ENCODE measurements around the gene COL25A1.
"Not testable (repeated sequence)": the region's sequence is repeated elsewhere in the genome, so short reads cannot be mapped to it uniquely, and the experiment has no call there.

Gene COL25A1

DNA sequence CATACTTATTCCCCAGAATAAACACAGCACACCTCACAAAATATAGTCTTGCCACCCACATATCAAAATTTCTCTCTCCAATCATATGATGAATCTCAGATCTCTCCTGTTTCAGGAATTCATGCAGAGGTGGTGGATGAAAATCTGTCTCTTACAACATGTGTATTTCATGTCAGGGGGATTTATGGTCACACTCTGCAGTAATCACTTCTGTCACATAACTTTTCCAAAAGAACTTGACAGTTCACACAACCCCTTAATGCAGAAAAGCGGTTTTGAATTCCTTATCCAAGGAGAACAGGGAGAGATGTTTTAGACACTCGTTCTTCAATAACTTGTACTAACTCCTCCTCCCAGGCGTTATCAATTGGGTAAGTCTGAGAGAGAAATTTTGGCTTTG, 359.1 kb downstream of the COL25A1 start:
- no peak for DNase-seq

- no peak for DNase-seq
Observed at GRCh38 chr4:108941904-108942430, 360.5 kb downstream of the COL25A1 start.

GRCh38 chr4:108940634-108941033, 361.8 kb downstream of the COL25A1 start:
- DNase-seq = no peak

DNA sequence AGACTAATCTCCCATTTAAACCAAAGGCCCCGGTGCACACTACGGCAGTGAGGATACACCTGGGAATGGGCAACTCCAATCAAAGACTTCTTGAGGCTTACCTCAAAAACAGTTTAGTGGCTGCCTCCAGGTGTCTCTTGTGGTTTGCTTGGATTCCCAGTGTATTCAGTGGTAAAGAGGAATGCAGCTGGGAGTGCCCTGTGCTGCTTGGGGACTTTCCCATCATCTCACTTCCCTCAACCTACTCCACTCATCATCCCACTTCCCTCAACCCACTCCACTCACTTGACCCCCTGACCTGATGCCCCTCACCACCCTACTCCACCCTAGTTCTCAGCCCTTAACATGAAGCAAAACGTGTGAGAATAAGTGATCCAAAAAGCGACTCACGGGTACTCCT, 362.3 kb downstream of the COL25A1 start:
- DNase-seq = no peak

GRCh38 chr4:108937066-108937465, 365.4 kb downstream of the COL25A1 start:
- DNase-seq = no peak

- DNase-seq = not testable (repeated sequence)
Observed at GRCh38 chr4:108933925-108934324, 368.5 kb downstream of the COL25A1 start.

GRCh38 chr4:108933046-108933445, 369.4 kb downstream of the COL25A1 start:
- no peak for DNase-seq

DNA sequence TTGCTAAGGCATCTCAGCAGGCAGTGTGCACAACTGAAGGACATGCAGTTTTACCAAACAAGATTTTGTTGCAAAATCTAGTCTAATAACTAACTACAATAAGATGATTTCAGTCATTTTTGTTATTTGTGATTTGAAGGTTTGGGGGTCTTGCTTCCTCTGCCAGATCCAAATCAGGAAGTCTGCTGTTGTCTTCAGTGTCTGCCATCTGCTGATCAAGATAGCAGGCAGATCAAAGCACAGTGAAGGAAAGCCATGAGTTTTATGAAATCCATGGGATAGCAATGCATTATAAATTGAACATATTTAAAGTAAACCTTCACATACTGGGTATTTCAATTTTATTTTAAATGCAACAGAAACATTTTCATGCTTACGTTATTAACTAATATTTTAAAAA, 370.5 kb downstream of the COL25A1 start:
- no peak for DNase-seq

- DNase-seq = no peak
Observed at GRCh38 chr4:108930186-108930585, 372.3 kb downstream of the COL25A1 start.

GRCh38 chr4:108926781-108927180, 375.7 kb downstream of the COL25A1 start:
- no peak for DNase-seq

DNA sequence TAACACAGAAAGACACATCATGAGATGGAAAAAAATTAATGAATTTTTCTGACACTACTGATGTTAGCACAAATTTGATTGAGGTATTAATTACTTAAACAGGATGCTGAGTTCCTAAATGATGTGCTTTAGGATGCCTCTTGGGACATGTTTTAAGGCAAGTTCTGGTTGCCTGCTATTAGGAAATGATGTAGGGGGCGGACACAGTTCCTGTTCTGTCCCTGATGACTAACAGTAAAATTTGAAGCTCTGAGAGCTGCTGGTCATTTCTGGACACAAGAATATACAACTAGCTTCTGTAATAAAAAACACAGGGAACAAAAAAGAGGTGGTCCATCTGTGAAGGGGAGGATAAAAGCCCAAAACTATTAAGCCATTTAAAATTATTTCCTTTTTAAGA, 376.4 kb downstream of the COL25A1 start:
- no peak for DNase-seq

- no peak for DNase-seq
Observed at GRCh38 chr4:108922191-108922590, 380.3 kb downstream of the COL25A1 start.

GRCh38 chr4:108920395-108921087, 381.9 kb downstream of the COL25A1 start:
- DNase-seq = no peak

- DNase-seq = no peak
Observed at GRCh38 chr4:108919226-108919893, 383.1 kb downstream of the COL25A1 start.

DNA sequence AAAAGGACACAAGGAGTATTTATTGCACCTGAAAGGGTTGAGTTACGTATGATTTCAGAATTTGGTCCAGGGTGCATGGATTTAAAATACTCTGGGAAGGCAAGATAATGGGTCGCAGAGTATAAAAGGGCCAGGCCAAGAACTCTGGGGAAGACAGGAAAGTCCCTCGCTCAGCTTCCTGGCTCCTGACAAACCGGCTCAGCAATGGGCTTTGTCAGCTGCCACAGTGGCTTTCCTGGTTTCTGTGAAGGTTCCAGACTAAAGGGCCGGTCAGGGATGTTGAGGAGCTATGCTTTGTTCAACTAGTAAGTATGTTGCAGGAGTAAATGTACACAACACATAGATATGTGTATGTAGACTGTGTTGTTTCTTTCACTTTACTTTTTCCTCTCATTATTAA, 385.2 kb downstream of the COL25A1 start:
- no peak for DNase-seq

GRCh38 chr4:108916638-108917037, 385.8 kb downstream of the COL25A1 start:
- DNase-seq = no peak

- no peak for DNase-seq
Observed at GRCh38 chr4:108906866-108907367, 395.5 kb downstream of the COL25A1 start.

- no peak for DNase-seq
Observed at GRCh38 chr4:108906006-108906405, 396.5 kb downstream of the COL25A1 start.

DNA sequence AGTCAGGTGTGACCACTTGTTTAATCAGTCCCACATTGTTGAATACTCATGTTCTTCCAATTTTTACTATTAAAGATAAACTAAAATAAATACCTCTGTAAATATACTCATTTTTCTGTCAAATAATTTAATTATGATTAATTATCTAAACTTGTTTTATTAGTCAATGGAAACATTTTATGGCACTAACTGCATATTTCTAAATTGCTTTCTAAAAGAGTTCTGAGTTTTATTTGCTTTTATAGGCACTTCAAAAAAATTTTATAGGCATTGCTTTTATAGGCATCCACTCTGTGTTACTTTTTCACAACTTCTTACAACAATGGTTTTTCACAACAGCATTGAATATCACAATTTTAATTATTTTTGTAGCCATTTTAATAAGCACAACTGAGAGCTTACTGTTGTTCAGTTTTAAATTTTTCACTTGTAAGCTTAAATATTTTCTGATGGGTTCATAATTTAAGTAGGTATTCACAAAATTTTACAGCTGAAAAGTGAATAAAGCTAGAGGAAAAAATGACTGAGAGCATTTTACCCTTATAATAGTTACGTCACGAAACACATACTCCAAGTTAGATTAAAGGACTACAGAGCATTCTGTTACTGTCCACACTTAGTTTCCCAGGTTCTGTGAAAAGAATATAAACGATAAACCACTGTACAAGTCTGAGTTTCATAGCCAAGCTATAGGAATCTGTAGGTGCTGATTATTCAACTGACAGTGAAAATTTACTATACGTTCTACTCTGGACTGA, 398.8 kb downstream of the COL25A1 start:
- DNase-seq = no peak

DNA sequence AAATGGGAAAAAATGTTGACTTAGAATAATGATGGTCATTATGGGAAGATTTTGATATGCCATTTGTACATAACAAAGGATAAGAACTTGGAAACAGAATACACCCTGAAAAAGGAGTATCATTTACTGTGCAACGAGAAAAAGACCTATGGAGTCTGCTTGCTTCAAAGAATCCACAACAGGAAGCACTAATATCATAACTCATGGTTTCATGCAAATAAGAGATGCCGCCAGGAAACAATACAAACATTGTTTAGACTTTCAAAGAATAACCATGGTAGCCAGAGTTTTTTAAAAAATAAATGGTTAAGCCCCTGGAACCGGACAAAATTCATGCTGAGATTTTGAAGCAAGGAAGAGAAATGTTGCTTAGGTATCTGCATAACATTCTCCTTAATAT, 399.7 kb downstream of the COL25A1 start:
- no peak for DNase-seq

DNA sequence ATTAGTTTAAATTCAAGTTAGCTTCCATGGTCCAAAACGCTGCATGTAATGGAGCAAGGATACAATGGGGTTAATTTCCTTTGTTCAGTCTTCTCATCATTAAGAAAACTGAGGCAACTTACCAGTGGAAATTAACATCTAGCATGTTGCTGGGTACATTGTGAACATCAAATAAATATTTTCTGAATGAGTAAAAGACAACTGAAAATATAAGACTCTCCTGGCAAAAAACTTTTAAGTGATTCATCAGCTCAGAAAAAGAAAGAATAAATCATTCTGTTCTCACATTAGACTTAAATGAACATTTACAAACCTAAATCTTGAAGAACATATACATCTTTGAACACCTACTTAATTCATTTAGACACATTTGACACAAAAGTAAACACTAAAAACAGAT, 401.2 kb downstream of the COL25A1 start:
- DNase-seq = no peak

DNA sequence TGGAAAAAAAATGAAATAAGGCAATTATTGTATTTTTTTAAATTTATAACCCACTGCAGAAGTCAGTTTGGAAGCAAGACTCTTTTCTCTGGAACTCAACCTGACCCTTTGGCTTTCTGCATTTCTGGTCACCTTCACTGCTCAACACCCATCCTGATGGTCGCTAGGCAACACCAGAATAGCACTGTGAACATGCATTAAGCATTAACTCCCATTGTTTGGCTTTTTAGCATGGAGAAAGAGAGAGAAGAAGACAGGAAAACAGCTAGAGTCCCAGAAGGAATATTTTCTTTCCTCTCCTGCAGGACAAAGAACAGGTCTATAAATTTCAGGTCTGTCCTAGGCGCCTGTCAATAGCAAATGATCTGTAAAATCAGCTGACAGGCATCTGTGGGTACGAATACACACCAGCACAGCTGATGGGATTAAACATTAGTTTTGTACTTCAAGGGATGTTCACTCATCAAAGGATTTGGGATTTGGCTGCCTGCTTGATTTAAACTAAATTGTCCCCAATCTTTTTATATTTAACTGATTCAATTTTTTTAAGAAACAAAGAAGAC, 402.4 kb downstream of the COL25A1 start:
- no peak for DNase-seq

- no peak for DNase-seq
Observed at GRCh38 chr4:108893468-108893867, 409.0 kb downstream of the COL25A1 start.
